ENCODE measurements around the gene C1orf21. TPM values are rescaled to one million over a fixed set of nuclear protein-coding genes. Genes with fewer than 3 reads are reported as not detected.
"Not testable (repeated sequence)": the region's sequence is repeated elsewhere in the genome, so short reads cannot be mapped to it uniquely, and the experiment has no call there.

The C1orf21 gene
- total RNA-seq, 1 donor = 1.7 TPM

GRCh38 chr1:184596950-184597645 is 210.3 kb downstream of the C1orf21 start:
- Histone ChIP-seq H3K27me3 (ENCODE audit: insufficient read depth, low read length) (no peaks in the 10 kb centered on the region), H3K9me3 (ENCODE audit: low read depth, low read length) (no peaks in the 10 kb centered on the region), H3K4me1 (ENCODE audit: insufficient read depth, low read length) (no peaks in the 10 kb centered on the region), H3K4me3 (ENCODE audit: low read length) (no peak overlapping the region)

DNA sequence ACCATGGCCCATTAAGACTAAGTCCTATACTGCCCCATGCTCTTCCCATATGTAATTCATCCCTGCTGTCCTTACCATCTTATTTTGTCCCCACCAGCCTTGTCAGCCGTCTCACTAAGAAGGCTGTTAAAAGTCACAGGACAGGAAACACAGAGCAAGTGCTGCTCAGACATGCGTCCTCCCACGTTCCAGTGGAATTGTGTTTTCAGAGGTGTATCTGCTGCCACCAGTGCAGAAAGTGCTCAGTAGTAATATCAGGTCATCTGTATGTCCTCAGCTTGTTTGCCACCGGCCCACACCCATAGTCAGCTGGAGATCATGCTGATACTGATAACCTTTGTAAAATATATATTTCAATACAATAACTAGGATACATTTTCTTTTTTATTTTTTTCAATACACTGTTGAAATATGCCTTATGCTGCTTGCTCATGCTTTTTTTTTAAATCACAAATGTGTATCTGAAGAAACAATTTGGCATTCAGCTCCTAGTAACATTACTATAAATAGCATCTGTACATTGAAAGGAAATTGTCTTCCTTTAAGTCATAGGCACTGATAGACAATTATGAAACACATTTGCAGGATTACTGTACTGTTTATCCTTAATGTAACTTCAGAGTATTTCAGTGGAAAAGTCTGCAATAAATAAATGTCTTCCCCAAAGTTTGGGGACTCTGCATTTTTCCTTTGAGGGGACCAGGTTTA is 211.0 kb downstream of the C1orf21 start:
- Histone ChIP-seq H3K27me3 (ENCODE audit: insufficient read depth, low read length) (no peaks in the 10 kb centered on the region), H3K4me3 (ENCODE audit: low read length) (no peak overlapping the region), H3K9me3 (ENCODE audit: low read depth, low read length) (no peaks in the 10 kb centered on the region)

DNA sequence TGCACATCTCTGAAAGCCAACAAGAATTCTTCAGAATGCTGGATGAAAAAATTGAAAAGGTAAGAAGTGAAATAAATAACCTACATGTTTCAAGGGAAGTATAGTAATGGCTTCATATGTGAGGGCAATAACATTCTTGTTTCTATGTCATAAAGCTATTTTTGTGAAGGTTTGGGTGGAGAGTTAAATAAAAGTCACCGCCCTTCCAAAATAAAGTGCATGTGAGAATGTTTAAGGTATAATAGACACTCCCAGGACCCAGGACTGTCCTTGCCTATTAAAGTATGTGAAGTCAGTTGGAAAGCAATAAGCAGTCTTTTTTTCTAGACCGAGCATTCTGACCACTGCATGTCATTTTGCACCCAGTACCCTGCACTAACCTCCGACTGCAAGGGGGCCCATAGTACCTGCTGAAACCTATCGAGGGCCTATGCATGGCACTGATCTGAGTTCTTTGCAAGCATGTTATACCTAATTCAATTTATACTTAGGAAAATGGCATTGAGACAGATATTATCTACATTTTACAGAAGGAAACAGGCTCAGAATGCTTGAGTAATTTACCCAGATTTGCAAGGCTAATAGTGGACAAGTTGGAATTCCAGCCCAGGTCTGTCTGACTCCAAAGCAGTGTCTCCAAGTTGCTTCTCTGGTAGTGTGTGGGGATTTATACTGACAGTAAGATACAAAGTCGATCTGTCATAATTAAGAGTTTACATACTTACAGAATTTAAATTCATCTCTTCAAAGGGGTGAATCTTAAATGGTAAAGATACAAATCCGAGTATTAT is 211.8 kb downstream of the C1orf21 start:
- H3K27me3 ChIP-seq (ENCODE audit: insufficient read depth, low read length) = no peaks in the 10 kb centered on the region
- H3K9me3 ChIP-seq (ENCODE audit: low read depth, low read length) = no peaks in the 10 kb centered on the region
- H3K4me1 ChIP-seq (ENCODE audit: insufficient read depth, low read length) = no peaks in the 10 kb centered on the region
- H3K4me3 ChIP-seq (ENCODE audit: low read length) = no peak overlapping the region

More for the DNA sequence above, 211.0 kb downstream of the C1orf21 start:
- no peaks in the 10 kb centered on the region for H3K4me1 ChIP-seq (ENCODE audit: insufficient read depth, low read length)

- no peaks in the 10 kb centered on the region for H3K27me3 ChIP-seq (ENCODE audit: insufficient read depth, low read length)
- H3K4me3 ChIP-seq (ENCODE audit: low read length) = no peak overlapping the region
- no peaks in the 10 kb centered on the region for H3K4me1 ChIP-seq (ENCODE audit: insufficient read depth, low read length)
- H3K9me3 ChIP-seq (ENCODE audit: low read depth, low read length) = no peaks in the 10 kb centered on the region
Observed at GRCh38 chr1:184604152-184604900, 217.5 kb downstream of the C1orf21 start.

- H3K27me3 ChIP-seq (ENCODE audit: insufficient read depth, low read length) = no peaks in the 10 kb centered on the region
- H3K4me3 ChIP-seq (ENCODE audit: low read length) = no peak overlapping the region
Observed at GRCh38 chr1:184605941-184606340, 219.1 kb downstream of the C1orf21 start.

DNA sequence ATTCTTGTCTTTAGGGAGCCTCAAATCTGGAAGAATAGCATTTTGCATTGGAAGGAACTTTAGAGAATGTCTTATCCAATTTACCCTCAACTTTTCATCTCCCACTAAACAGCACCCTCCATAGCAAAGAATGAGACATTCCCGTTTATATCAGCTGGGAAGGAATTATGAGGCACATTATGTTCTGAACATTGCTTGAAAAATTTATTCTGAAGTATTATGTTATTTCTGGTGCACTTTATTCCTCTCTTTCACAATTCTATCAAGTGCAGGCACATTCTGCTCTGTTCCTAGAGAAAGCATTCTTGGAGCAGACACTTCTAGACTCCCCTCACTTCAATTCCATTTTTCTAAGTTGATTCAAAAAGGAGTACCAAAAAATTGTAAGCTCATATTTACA is 220.0 kb downstream of the C1orf21 start:
- Histone ChIP-seq H3K4me3 (ENCODE audit: low read length) (no peak overlapping the region), H3K4me1 (ENCODE audit: insufficient read depth, low read length) (no peaks in the 10 kb centered on the region), H3K9me3 (ENCODE audit: low read depth, low read length) (no peaks in the 10 kb centered on the region), H3K27me3 (ENCODE audit: insufficient read depth, low read length) (no peaks in the 10 kb centered on the region)

More at GRCh38 chr1:184605941-184606340, 219.1 kb downstream of the C1orf21 start:
- no peaks in the 10 kb centered on the region for H3K4me1 ChIP-seq (ENCODE audit: insufficient read depth, low read length)
- H3K9me3 ChIP-seq (ENCODE audit: low read depth, low read length) = no peaks in the 10 kb centered on the region

DNA sequence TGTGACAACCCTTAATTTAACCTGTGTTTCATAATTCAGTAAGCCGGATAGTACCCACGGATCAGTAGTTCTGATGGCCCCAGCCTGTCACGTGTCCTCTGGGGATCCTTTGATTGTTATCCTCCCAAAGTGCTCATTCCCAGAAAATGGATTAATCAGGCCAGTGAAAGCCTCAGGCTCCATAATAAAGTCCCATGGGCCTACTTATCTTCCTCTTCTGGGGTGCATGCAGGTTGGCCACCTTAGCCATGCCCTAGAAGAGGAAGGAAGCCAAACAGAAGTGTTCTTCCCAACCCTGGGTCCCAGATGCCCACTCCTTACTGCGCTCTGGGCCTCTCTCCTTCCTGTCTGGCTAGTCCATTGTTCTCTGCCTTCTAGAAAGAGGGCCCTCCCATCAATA is 221.8 kb downstream of the C1orf21 start:
- Histone ChIP-seq H3K4me1 (ENCODE audit: insufficient read depth, low read length) (no peaks in the 10 kb centered on the region), H3K9me3 (ENCODE audit: low read depth, low read length) (no peaks in the 10 kb centered on the region), H3K27me3 (ENCODE audit: insufficient read depth, low read length) (no peaks in the 10 kb centered on the region), H3K4me3 (ENCODE audit: low read length) (no peak overlapping the region)

- Histone ChIP-seq H3K9me3 (ENCODE audit: low read depth, low read length) (no peaks in the 10 kb centered on the region), H3K4me3 (ENCODE audit: low read length) (no peak overlapping the region), H3K27me3 (ENCODE audit: insufficient read depth, low read length) (no peaks in the 10 kb centered on the region), H3K4me1 (ENCODE audit: insufficient read depth, low read length) (no peaks in the 10 kb centered on the region)
Observed at GRCh38 chr1:184608990-184609389, 222.2 kb downstream of the C1orf21 start.

DNA sequence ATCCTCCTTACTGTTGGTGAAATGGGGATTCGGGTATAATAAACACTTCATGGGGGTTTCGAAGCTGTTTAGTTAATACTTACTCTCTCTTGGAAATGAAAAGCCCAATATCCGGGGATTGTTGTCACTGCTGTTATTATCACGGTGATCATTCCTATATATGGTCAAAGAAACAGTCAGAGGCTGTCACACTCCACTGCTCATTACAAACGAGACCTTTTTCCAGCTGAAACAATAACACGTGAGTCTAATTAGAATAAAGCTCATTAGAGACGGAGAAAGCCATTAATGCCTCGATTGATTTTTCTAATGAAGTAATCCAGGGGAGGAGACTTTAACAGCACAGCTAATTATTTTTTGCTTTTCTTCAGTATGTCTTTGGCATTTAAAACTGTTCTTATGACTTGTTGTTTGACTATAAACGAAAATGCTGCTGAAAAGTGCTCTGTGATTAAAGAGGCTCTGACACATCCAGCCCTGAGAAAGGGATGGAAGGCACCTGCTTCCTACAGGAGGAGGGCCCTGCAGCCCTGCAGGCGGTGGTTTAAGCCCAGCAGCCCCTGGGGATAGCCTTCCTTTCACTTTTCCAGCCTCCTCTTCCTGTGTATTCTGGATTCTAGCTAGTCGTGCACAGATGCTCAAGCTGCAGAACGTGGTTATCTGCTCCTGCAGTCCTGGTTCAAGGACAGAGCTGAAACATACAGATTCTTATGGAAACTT is 224.2 kb downstream of the C1orf21 start:
- Histone ChIP-seq H3K4me3 (ENCODE audit: low read length) (no peak overlapping the region), H3K9me3 (ENCODE audit: low read depth, low read length) (no peaks in the 10 kb centered on the region), H3K27me3 (ENCODE audit: insufficient read depth, low read length) (no peaks in the 10 kb centered on the region), H3K4me1 (ENCODE audit: insufficient read depth, low read length) (peaks cover 10% of the 10 kb centered on the region)

GRCh38 chr1:184612229-184612628 is 225.4 kb downstream of the C1orf21 start:
- not testable (repeated sequence) for H3K9me3 ChIP-seq (ENCODE audit: low read depth, low read length)

GRCh38 chr1:184614667-184615066 is 227.8 kb downstream of the C1orf21 start:
- H3K27me3 ChIP-seq (ENCODE audit: insufficient read depth, low read length) = no peaks in the 10 kb centered on the region
- H3K4me3 ChIP-seq (ENCODE audit: low read length) = no peak overlapping the region
- H3K9me3 ChIP-seq (ENCODE audit: low read depth, low read length) = no peaks in the 10 kb centered on the region
- peaks cover 10% of the 10 kb centered on the region for H3K4me1 ChIP-seq (ENCODE audit: insufficient read depth, low read length)

More at GRCh38 chr1:184612229-184612628, 225.4 kb downstream of the C1orf21 start:
- H3K27me3 ChIP-seq (ENCODE audit: insufficient read depth, low read length); H3K4me1 ChIP-seq (ENCODE audit: insufficient read depth, low read length); H3K4me3 ChIP-seq (ENCODE audit: low read length): not testable (repeated sequence)

DNA sequence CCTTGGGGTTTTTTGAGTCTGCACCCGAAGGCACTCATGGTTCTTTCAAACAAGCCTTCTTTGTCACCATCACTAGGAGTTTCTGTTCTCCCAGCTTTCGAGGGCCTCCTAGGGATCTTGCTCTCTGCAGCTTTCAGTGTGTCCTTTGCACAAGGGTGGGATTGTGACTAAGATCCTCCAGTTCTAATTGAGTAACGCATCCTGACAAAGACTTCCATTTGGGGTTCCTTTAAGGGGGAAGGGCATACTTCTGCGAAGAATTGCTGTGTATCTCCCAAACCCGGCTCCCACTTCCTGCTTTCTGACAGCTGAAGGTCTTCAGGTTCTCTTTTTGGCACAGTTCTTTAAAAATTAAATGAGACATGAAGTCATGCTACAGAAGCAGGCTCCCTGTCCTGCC is 228.5 kb downstream of the C1orf21 start:
- H3K27me3 ChIP-seq (ENCODE audit: insufficient read depth, low read length) = no peaks in the 10 kb centered on the region
- H3K4me1 ChIP-seq (ENCODE audit: insufficient read depth, low read length) = peaks cover 10% of the 10 kb centered on the region
- no peak overlapping the region for H3K4me3 ChIP-seq (ENCODE audit: low read length)
- no peaks in the 10 kb centered on the region for H3K9me3 ChIP-seq (ENCODE audit: low read depth, low read length)

- no peak overlapping the region for H3K4me3 ChIP-seq (ENCODE audit: low read length)
- H3K27me3 ChIP-seq (ENCODE audit: insufficient read depth, low read length) = no peaks in the 10 kb centered on the region
- peaks cover 10% of the 10 kb centered on the region for H3K4me1 ChIP-seq (ENCODE audit: insufficient read depth, low read length)
- H3K9me3 ChIP-seq (ENCODE audit: low read depth, low read length) = no peaks in the 10 kb centered on the region
Observed at GRCh38 chr1:184616504-184616903, 229.7 kb downstream of the C1orf21 start.

GRCh38 chr1:184617433-184618029 is 230.7 kb downstream of the C1orf21 start:
- H3K9me3 ChIP-seq (ENCODE audit: low read depth, low read length) = no peaks in the 10 kb centered on the region
- no peaks in the 10 kb centered on the region for H3K27me3 ChIP-seq (ENCODE audit: insufficient read depth, low read length)
- H3K4me1 ChIP-seq (ENCODE audit: insufficient read depth, low read length) = peaks cover 10% of the 10 kb centered on the region
- no peak overlapping the region for H3K4me3 ChIP-seq (ENCODE audit: low read length)
